Mesothelial cell of epicardium (in vitro differentiated cells): ENCODE results near the gene PPFIA1. TPM values are rescaled to one million over a fixed set of nuclear protein-coding genes. Genes with fewer than 3 reads are reported as not detected.

Experiments used
- DNase-seq, 2 experiments: peaks; one replicate each; pipeline ENCODE4 v3.0.0; 2021; ENCODE audit warnings: low spot score in 2 of 2; ENCODE audit not compliant: unreplicated experiment in 2 of 2
- H3K27ac Mint-ChIP-seq: 2 replicates; pipeline ENCODE4 v1.8.0; 2021; ENCODE audit warnings: mixed read lengths
- H3K27me3 Mint-ChIP-seq: 2 replicates; pipeline ENCODE4 v1.8.0; 2021; ENCODE audit warnings: low read depth, mixed read lengths
- H3K36me3 Mint-ChIP-seq: 2 replicates; pipeline ENCODE4 v1.8.0; 2021; ENCODE audit warnings: mixed read lengths
- H3K4me1 Mint-ChIP-seq: 2 replicates; pipeline ENCODE4 v1.8.0; 2021; ENCODE audit warnings: mixed read lengths
- H3K4me3 Mint-ChIP-seq: 2 replicates; pipeline ENCODE4 v1.8.0; 2021; ENCODE audit warnings: mild to moderate bottlenecking, moderate library complexity, mixed read lengths
- H3K9me3 Mint-ChIP-seq: 2 replicates; pipeline ENCODE4 v1.8.0; 2021; ENCODE audit warnings: mixed read lengths
- CTCF ChIP-seq: fragments of 200-600 bp; sonication (generic); IDR thresholded peaks from one replicate; pipeline ENCODE4 v1.5.0; 2021; ENCODE audit warnings: antibody characterized with exemption; ENCODE audit not compliant: unreplicated experiment
- total RNA-seq: library from RNA; stranded (reverse); gene quantifications from 3 replicates; pipeline ENCODE4 v1.2.1, GENCODE V29; 2021

Gene PPFIA1
- total RNA-seq, 1 donor from 2014 or later, result 59.1 TPM

GRCh38 chr11:70332567-70332966 lies 62.1 kb downstream of the PPFIA1 start:
- Mint-ChIP-seq H3K27ac (no peak overlapping the region), H3K9me3 (peaks cover 4% of the 10 kb centered on the region), H3K36me3 (peaks cover 59% of the 10 kb centered on the region), H3K4me3 (no peak overlapping the region), H3K4me1 (peaks cover 9% of the 10 kb centered on the region), H3K27me3 (no peaks in the 10 kb centered on the region)
- DNase-seq, result no peak
- no peak for TF ChIP-seq CTCF

- no peaks in the 10 kb centered on the region for H3K27me3 Mint-ChIP-seq
- peaks cover 9% of the 10 kb centered on the region for H3K4me1 Mint-ChIP-seq
- no peak overlapping the region for H3K27ac Mint-ChIP-seq
- H3K9me3 Mint-ChIP-seq, result peaks cover 2% of the 10 kb centered on the region
- no peak for DNase-seq
- peaks cover 57% of the 10 kb centered on the region for H3K36me3 Mint-ChIP-seq
- H3K4me3 Mint-ChIP-seq, result no peak overlapping the region
- TF ChIP-seq CTCF, result no peak
Observed at GRCh38 chr11:70333261-70333660, 62.8 kb downstream of the PPFIA1 start.

GRCh38 chr11:70334351-70334995 lies 64.0 kb downstream of the PPFIA1 start:
- no peaks in the 10 kb centered on the region for H3K9me3 Mint-ChIP-seq
- H3K36me3 Mint-ChIP-seq, result peaks cover 53% of the 10 kb centered on the region
- no peak for DNase-seq
- H3K27ac Mint-ChIP-seq, result no peak overlapping the region
- peaks cover 9% of the 10 kb centered on the region for H3K4me1 Mint-ChIP-seq
- no peaks in the 10 kb centered on the region for H3K27me3 Mint-ChIP-seq
- H3K4me3 Mint-ChIP-seq, result no peak overlapping the region
- no peak for TF ChIP-seq CTCF

GRCh38 chr11:70335511-70335910 lies 65.0 kb downstream of the PPFIA1 start:
- Mint-ChIP-seq H3K9me3 (no peaks in the 10 kb centered on the region), H3K27me3 (no peaks in the 10 kb centered on the region), H3K4me3 (no peak overlapping the region), H3K36me3 (peaks cover 46% of the 10 kb centered on the region), H3K27ac (peak overlapping the region; percentile 67), H3K4me1 (peaks cover 9% of the 10 kb centered on the region)
- TF ChIP-seq CTCF, result no peak
- no peak for DNase-seq

GRCh38 chr11:70338594-70338993 lies 68.1 kb downstream of the PPFIA1 start:
- H3K9me3 Mint-ChIP-seq, result no peaks in the 10 kb centered on the region
- no peak for TF ChIP-seq CTCF
- H3K27ac Mint-ChIP-seq, result no peak overlapping the region
- no peaks in the 10 kb centered on the region for H3K27me3 Mint-ChIP-seq
- H3K36me3 Mint-ChIP-seq, result peaks cover 50% of the 10 kb centered on the region
- H3K4me1 Mint-ChIP-seq, result peaks cover 9% of the 10 kb centered on the region
- no peak overlapping the region for H3K4me3 Mint-ChIP-seq
- no peak for DNase-seq

GRCh38 chr11:70339066-70339465 lies 68.6 kb downstream of the PPFIA1 start:
- Mint-ChIP-seq H3K9me3 (no peaks in the 10 kb centered on the region), H3K36me3 (peaks cover 49% of the 10 kb centered on the region), H3K4me1 (peaks cover 9% of the 10 kb centered on the region), H3K27ac (no peak overlapping the region), H3K27me3 (no peaks in the 10 kb centered on the region), H3K4me3 (no peak overlapping the region)
- no peak for DNase-seq
- no peak for TF ChIP-seq CTCF
